DND-41 (cell line): ENCODE results near the gene C5orf47.
A peak's percentile ranks its signal among the peaks of the same experiment; 100 is the strongest.
"Not testable (repeated sequence)": the region's sequence is repeated elsewhere in the genome, so short reads cannot be mapped to it uniquely, and the experiment has no call there.

Experiments used
- ATAC-seq: fragments of 200-7000 bp; cut with Tn5 transposase; 3 replicates; pipeline ENCODE4 v1.9.1; 2021; ENCODE audit warnings: low read depth; ENCODE audit not compliant: insufficient read depth
- DNase-seq: peaks from one replicate; pipeline ENCODE4 v3.0.0-alpha.2; 2020
- H2AFZ ChIP-seq: 2 replicates; pipeline ENCODE4 v1.6.0; 2012; ENCODE audit warnings: low read depth, low read length
- H3K27ac ChIP-seq: 2 replicates; pipeline ENCODE4 v1.5.1; 2012; ENCODE audit warnings: low read length, inconsistent platforms
- H3K27me3 ChIP-seq: fragments of 200-600 bp; sonication (generic); 2 replicates; pipeline ENCODE4 v1.6.0; 2012; ENCODE audit warnings: low read length, mild to moderate bottlenecking, inconsistent platforms; ENCODE audit not compliant: insufficient read depth, poor library complexity
- H3K36me3 ChIP-seq: 2 replicates; pipeline ENCODE4 v1.5.1; 2012; ENCODE audit warnings: low read length, inconsistent platforms; ENCODE audit not compliant: insufficient read depth
- H3K4me1 ChIP-seq: 2 replicates; pipeline ENCODE4 v1.5.1; 2012; ENCODE audit warnings: mild to moderate bottlenecking, low read length; ENCODE audit not compliant: insufficient read depth
- H3K4me2 ChIP-seq: 2 replicates; pipeline ENCODE4 v1.6.0; 2012; ENCODE audit warnings: mild to moderate bottlenecking, moderate library complexity, low read length, inconsistent platforms; ENCODE audit not compliant: insufficient read depth
- H3K4me3 ChIP-seq, 2 experiments: fragments of 200-600 bp in 1 of 2; shearing (Covaris generic) in 1 of 2; 2 replicates each; pipeline ENCODE4 v1.5.1; 2012 to 2016; ENCODE audit warnings: inconsistent platforms in 2 of 2, low read length in 2 of 2, mild to moderate bottlenecking in 2 of 2, low read depth in 1 of 2, moderate library complexity in 1 of 2
- H3K79me2 ChIP-seq: 2 replicates; pipeline ENCODE4 v1.6.0; 2012; ENCODE audit warnings: low read length, inconsistent platforms; ENCODE audit not compliant: insufficient read depth
- H3K9ac ChIP-seq: 2 replicates; pipeline ENCODE4 v1.6.0; 2012; ENCODE audit warnings: low read depth, mild to moderate bottlenecking, inconsistent platforms, low read length, moderate library complexity
- H3K9me3 ChIP-seq: 2 replicates; pipeline ENCODE4 v1.5.1; 2012; ENCODE audit warnings: low read length, moderate library complexity, mild to moderate bottlenecking, inconsistent platforms; ENCODE audit not compliant: insufficient read depth, severe bottlenecking
- H4K20me1 ChIP-seq: 2 replicates; pipeline ENCODE4 v1.6.0; 2012; ENCODE audit warnings: low read length; ENCODE audit not compliant: insufficient read depth
- CTCF ChIP-seq: IDR thresholded peaks from 2 replicates; pipeline ENCODE4 v1.5.1; 2012; ENCODE audit warnings: borderline replicate concordance, low read length, moderate library complexity, mild to moderate bottlenecking; ENCODE audit not compliant: poor library complexity, severe bottlenecking; ENCODE audit errors: extremely low read depth
- EZH2 ChIP-seq: IDR thresholded peaks from 3 replicates; pipeline ENCODE4 v1.6.1; 2012; ENCODE audit warnings: borderline replicate concordance, low read depth, mild to moderate bottlenecking, moderate library complexity, low read length, inconsistent platforms; ENCODE audit not compliant: severe bottlenecking

The C5orf47 gene

DNA sequence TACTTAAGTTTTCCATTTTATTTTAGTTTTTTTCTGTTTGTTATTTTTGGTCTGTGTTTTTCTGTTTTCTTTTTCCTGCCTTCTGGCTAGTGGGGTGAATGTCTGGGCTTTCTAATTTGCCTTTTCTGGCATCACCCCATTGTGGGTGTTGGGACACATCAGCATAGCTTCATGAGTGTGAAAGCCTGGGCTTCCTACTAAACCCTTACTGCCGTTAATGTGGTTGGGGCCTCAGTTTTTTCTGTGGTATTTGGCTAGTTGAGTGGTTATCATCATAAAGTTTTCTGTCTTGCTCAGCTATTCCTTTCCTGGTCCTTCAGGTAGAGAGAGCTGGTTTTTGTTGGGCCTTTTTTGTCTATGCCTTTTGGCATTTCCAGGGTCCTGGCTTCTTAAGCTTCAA, 21.4 kb downstream of the C5orf47 start:
- no peak for DNase-seq
- Histone ChIP-seq H3K4me3 (no peak overlapping the region), H3K9me3 (no peaks in the 10 kb centered on the region), H3K4me1 (no peaks in the 10 kb centered on the region), H3K27me3 (peaks cover 12% of the 10 kb centered on the region), H3K4me2 (no peak overlapping the region), H2AFZ (no peak overlapping the region), H3K36me3 (no peaks in the 10 kb centered on the region), H3K9ac (no peak overlapping the region), H3K79me2 (no peaks in the 10 kb centered on the region), H3K27ac (no peak overlapping the region), H4K20me1 (no peaks in the 10 kb centered on the region)
- no peak for TF ChIP-seq EZH2
- TF ChIP-seq CTCF: no peak
- ATAC-seq: no peak

- no peaks in the 10 kb centered on the region for H3K79me2 ChIP-seq
- ATAC-seq (no peak), DNase-seq (no peak)
- H3K4me2 ChIP-seq: no peak overlapping the region
- H3K9me3 ChIP-seq: no peaks in the 10 kb centered on the region
- H2AFZ ChIP-seq: no peak overlapping the region
- peaks cover 7% of the 10 kb centered on the region for H3K27me3 ChIP-seq
- no peak overlapping the region for H3K9ac ChIP-seq
- TF ChIP-seq CTCF (no peak), EZH2 (no peak)
- H3K27ac ChIP-seq: no peak overlapping the region
- H3K4me1 ChIP-seq: no peaks in the 10 kb centered on the region
- no peaks in the 10 kb centered on the region for H4K20me1 ChIP-seq
- no peak overlapping the region for H3K4me3 ChIP-seq
- no peaks in the 10 kb centered on the region for H3K36me3 ChIP-seq
Observed at GRCh38 chr5:174011441-174011840, 22.5 kb downstream of the C5orf47 start.

GRCh38 chr5:174020069-174020927, 31.3 kb downstream of the C5orf47 start:
- not testable (repeated sequence) for H3K27me3 ChIP-seq, H3K4me1 ChIP-seq, H3K4me3 ChIP-seq, H3K27ac ChIP-seq, H3K79me2 ChIP-seq, H3K9me3 ChIP-seq, H3K4me2 ChIP-seq, H3K36me3 ChIP-seq, H4K20me1 ChIP-seq, H3K9ac ChIP-seq, H2AFZ ChIP-seq
- peak; percentile 54; the same call in 2 of the 3 replicates for ATAC-seq
- peak; percentile 70 for TF ChIP-seq CTCF
- DNase-seq: peak; percentile 38

DNA sequence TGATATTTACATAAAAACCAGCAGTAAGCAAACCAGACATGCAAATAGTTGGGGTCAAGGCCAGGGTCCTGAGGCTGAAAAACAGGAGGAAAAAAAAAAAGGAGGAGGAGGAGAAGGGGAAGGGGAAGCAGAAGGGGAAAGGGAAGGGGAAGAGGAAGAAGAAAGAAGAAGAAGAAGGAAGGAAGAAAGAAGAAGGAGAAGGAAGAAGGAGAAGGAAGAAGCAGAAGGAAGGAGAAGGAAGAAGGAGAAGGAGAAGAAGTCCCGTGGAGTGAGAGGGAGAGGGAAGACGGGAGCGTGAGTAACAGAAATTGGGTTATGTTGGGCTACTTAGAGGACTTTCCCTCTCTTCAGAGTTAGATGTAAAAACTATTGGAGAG, 31.9 kb downstream of the C5orf47 start:
- Histone ChIP-seq H3K27me3 (peaks cover 6% of the 10 kb centered on the region), H3K79me2 (no peaks in the 10 kb centered on the region), H3K4me1 (no peaks in the 10 kb centered on the region), H4K20me1 (no peaks in the 10 kb centered on the region), H3K36me3 (no peaks in the 10 kb centered on the region), H3K4me2 (no peak overlapping the region), H3K9me3 (no peaks in the 10 kb centered on the region), H3K27ac (no peak overlapping the region), H3K4me3 (no peak overlapping the region), H3K9ac (no peak overlapping the region), H2AFZ (no peak overlapping the region)
- TF ChIP-seq CTCF (no peak), EZH2 (no peak)
- DNase-seq (no peak), ATAC-seq (no peak)
